ENCODE data around the gene NPDC1. TPM values are rescaled to one million over a fixed set of nuclear protein-coding genes. Genes with fewer than 3 reads are reported as not detected.
A peak's percentile ranks its signal among the peaks of the same experiment; 100 is the strongest.

The NPDC1 gene
- total and polyA plus RNA-seq, 2 of the 8 experiments (the other 6 are each of a cell fraction or from before 2014, with no cell fraction given), result 26.2 to 44.1 TPM

DNA sequence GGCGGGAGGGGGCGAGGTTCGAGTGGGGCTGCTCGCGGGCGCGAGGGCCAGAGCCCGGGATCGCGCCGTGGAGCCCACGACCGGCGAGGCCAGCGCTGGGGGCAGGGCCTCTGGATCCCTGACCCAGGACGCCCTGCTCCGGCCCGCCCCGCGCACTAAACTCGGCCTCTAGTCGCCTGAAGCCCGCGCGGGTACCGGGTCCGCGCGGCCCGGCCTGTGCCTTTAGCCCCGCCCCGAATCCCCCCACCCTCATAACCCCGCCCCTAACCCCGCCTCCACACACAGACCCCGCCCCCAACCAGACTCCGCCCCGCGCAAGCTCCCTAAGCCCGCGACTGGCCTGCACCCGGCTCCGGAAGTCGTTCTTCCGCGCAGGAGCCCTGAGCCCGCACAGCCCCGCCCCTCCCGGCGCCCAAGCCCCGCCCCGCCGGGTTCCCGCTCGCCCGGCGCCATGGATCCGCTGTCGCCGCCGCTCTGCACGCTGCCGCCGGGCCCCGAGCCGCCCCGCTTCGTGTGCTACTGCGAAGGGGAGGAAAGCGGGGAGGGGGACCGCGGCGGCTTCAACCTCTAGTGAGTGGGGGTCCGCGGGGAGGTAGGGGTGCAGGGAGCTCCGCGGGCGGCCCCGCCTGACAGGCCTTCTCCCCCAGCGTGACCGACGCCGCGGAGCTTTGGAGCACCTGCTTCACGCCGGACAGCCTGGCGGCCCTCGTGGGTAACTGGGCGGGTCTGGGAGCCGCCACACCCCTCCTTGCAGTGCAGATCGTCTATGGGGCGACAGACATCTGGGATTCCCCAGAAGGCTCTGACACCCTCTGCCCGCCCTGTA is 53.8 kb downstream of the NPDC1 start, which contains the start of gene PAXX (continued):
- peak in 1 of 2 experiments; percentile 59; a peak in 1 of 4 replicates for TF ChIP-seq SIN3A (conservative IDR thresholded peaks at IDR 0.05 in 1 of 2, IDR thresholded peaks at IDR 0.05 in 1 of 2; ENCODE audit: low read depth in 1 of 2, low read length in 2 of 2)
- no peak for TF ChIP-seq SAP30 (IDR thresholded peaks at IDR 0.05; ENCODE audit: insufficient read depth, insufficient replicate concordance, low read length)
